Measurements from ENCODE around the gene PLCB1. TPM values are rescaled to one million over a fixed set of nuclear protein-coding genes. Genes with fewer than 3 reads are reported as not detected.

Gene PLCB1
- total and polyA plus RNA-seq, 8 donors = 8.8 to 27.7 (median 19.2) TPM

DNA sequence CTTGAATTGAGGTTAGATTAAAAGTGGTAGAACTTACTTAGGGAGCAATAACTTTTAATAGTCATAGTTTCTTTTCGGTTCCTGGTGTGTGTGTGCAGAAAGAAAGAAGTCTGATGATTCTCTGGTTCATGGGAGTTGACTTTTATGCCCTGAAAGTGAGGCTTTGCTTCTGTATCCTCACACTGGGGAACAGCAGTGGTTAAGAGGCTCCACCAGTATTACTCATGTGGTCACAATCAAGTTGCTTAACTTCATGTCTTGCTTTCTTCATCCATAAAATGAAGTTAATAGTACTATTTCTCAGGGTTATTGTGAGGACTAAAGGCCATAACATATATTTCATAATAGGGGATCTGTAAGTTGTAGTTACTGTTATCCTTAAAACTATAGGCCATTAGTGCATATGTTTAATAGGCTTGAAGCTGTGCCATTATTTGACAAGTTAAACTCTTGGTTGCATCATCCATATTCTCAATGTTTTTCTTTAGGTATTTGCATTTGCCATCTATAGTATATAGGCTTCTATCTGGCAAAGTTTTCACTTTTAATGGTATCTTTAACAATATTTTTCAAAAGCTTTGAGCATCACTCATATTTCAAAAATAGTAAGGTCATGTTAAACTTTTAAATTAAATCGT lies 262.4 kb downstream of the PLCB1 start:
- intact Hi-C loops (cut with DNase I) = no loop called here
- ATAC-seq = peak; percentile 61

DNA sequence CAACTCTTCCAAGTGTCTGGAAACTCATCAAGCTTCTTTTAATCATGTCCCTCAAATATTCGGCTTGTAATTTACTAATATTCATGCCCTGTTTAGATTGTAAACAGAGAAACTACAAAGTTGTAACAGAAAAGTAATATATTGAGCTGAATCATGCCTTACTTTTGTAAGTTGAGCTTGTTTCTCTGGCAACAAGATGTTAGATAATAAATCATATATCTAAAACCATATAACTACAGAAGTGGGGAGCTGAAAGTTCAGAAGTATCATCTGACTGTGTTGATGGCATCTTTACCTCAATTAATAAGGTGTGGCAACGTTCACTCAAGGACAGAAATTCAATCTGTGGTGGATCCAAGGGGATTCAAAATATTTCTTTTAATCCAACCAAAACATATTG lies 263.9 kb downstream of the PLCB1 start:
- ATAC-seq (no peak), DNase-seq (no peak)
- no peak overlapping the region for H3K27ac ChIP-seq
- intact Hi-C loops (cut with DNase I) = no loop called here
- no peaks in the 10 kb centered on the region for H3K9me3 ChIP-seq
- TF ChIP-seq, protein P1, sequence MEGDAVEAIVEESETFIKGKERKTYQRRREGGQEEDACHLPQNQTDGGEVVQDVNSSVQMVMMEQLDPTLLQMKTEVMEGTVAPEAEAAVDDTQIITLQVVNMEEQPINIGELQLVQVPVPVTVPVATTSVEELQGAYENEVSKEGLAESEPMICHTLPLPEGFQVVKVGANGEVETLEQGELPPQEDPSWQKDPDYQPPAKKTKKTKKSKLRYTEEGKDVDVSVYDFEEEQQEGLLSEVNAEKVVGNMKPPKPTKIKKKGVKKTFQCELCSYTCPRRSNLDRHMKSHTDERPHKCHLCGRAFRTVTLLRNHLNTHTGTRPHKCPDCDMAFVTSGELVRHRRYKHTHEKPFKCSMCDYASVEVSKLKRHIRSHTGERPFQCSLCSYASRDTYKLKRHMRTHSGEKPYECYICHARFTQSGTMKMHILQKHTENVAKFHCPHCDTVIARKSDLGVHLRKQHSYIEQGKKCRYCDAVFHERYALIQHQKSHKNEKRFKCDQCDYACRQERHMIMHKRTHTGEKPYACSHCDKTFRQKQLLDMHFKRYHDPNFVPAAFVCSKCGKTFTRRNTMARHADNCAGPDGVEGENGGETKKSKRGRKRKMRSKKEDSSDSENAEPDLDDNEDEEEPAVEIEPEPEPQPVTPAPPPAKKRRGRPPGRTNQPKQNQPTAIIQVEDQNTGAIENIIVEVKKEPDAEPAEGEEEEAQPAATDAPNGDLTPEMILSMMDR (IDR thresholded peaks at IDR 0.05) = no peak
- no peaks in the 10 kb centered on the region for H3K27me3 ChIP-seq
- peaks cover 0 to 34% of the 10 kb centered on the region in 2 donors for H3K4me1 ChIP-seq
- no peak overlapping the region for H3K4me3 ChIP-seq
- no peaks in the 10 kb centered on the region for H3K36me3 ChIP-seq

More for the DNA sequence above, 262.4 kb downstream of the PLCB1 start:
- no peak for DNase-seq
- Histone ChIP-seq H3K27ac (peak overlapping the region in 1 of 2 donors; percentile 8), H3K27me3 (no peaks in the 10 kb centered on the region), H3K36me3 (no peaks in the 10 kb centered on the region), H3K4me3 (no peak overlapping the region), H3K4me1 (peaks cover 0 to 30% of the 10 kb centered on the region in 2 donors), H3K9me3 (no peaks in the 10 kb centered on the region)
- TF ChIP-seq, protein P1 (IDR thresholded peaks at IDR 0.05) = no peak

DNA sequence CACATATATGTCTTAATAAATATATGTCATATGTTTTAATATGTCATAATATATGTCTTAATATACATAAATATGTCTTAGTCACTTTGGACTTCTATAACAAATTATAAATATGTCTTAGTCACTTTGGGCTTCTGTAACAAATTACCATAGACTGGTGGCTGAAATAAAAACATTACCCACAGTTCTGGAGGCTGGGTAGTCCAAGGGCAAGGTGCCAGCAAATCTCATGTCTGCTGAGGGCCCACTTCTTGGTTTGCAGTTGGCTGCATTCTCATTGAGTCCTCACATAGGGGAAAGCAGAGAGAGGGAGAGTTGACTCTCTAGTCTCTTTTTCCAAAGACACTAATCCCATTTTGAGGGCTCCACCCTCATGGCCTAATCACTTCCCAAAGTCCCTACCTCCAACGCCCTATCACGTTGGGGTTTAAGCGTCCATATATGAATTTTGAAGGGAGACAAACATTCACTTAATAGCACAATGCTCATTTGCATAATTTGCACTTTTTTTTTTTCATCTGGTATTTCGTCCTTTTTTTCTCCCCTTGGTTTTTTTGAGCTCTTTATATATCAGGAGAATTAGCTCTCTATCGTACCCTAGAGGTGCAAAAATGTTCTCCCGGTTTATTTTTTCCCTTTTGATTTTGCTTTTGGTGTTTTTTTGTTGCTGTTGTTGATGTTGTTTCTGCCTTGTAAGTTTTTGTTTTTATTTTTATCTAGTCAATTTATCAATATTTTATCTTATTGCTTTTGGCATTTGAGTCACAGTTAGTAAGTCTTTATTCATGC lies 266.4 kb downstream of the PLCB1 start:
- intact Hi-C loops (cut with DNase I) = no loop called here
- DNase-seq (no peak), ATAC-seq (no peak)
- Histone ChIP-seq H3K4me3 (no peak overlapping the region), H3K27ac (no peak overlapping the region), H3K4me1 (peaks cover 0 to 31% of the 10 kb centered on the region in 2 donors), H3K9me3 (no peaks in the 10 kb centered on the region), H3K36me3 (no peaks in the 10 kb centered on the region), H3K27me3 (no peaks in the 10 kb centered on the region)
- TF ChIP-seq, protein P1 (IDR thresholded peaks at IDR 0.05) = no peak

DNA sequence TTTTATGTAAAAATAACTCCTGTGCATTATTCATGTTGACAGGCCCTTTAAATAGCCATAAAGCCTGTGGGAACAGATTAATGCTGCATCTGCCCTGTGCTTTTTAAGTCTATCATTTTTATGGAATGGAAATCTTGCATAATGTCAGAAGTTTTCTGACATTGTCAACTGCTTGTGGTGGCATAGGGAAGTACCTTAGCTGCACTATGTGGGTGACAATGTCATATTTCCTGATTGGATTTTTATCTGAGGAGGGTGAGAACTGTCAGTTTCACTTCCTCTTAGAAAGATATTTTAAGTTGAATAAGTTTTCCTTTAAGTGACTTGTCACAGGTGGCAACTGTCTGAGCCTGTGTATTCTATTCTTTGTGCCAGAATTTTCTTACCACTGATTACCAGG lies 267.9 kb downstream of the PLCB1 start:
- Histone ChIP-seq H3K4me1 (peaks cover 0 to 18% of the 10 kb centered on the region in 2 donors), H3K27ac (peak overlapping the region in 1 of 2 donors; percentile 26), H3K4me3 (no peak overlapping the region), H3K9me3 (no peaks in the 10 kb centered on the region), H3K27me3 (no peaks in the 10 kb centered on the region), H3K36me3 (no peaks in the 10 kb centered on the region)
- TF ChIP-seq, protein P1 (IDR thresholded peaks at IDR 0.05) = no peak
- ATAC-seq (peak; percentile 53), DNase-seq (no peak)
- intact Hi-C loops (cut with DNase I) = no loop called here

DNA sequence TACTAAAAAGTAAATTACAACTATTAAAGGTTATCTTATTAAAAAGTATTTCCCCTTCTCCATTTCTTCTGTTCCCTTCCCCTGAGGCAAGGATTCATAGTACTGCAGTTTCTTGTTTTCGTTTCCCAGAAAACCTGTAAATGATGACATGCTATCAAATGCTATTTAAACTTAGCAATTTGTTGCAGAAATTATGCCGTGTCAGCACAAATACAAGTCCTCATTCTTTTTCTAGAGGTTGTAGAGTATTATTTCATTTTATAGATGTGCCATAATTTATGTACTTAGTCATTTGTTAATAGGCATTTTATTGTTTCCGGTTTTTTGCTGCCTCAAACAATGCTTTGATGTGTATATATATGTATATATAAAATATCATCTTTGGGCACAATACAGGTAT lies 268.4 kb downstream of the PLCB1 start:
- Histone ChIP-seq H3K4me1 (peaks cover 0 to 18% of the 10 kb centered on the region in 2 donors), H3K4me3 (no peak overlapping the region), H3K9me3 (no peaks in the 10 kb centered on the region), H3K36me3 (no peaks in the 10 kb centered on the region), H3K27ac (peak overlapping the region in 1 of 2 donors; percentile 26), H3K27me3 (no peaks in the 10 kb centered on the region)
- no peak for DNase-seq
- TF ChIP-seq, protein P1 (IDR thresholded peaks at IDR 0.05) = no peak
- intact Hi-C loops (cut with DNase I) = no loop called here
- no peak for ATAC-seq
